IMR-90 (cell line): ENCODE measurements around the gene COL27A1. TPM values are rescaled to one million over a fixed set of nuclear protein-coding genes. Genes with fewer than 3 reads are reported as not detected.
A peak's percentile ranks its signal among the peaks of the same experiment; 100 is the strongest.

Experiments
- ATAC-seq: fragments of 200-7000 bp; cut with Tn5 transposase; 2 replicates; pipeline ENCODE4 v1.9.1; 2020; ENCODE audit warnings: low read depth, mild to moderate bottlenecking, moderate library complexity
- BruUV-seq: library from RNA; stranded (reverse); fragments of 400-500 nt; replicated peaks from 2 replicates; lab custom pipeline; 2021; lab: Mats Ljungman, UMichigan
- CTCF ChIA-PET: fragments of 300-600 bp; formaldehyde crosslinking; extraction: SDS; loops from one replicate; lab custom pipeline; 2021; ENCODE audit warnings: antibody characterized with exemption; lab: Yijun Ruan, JAX
- POLR2A ChIA-PET: fragments of 300-600 bp; sonication (Branson Sonifier 250); formaldehyde crosslinking; loops from one replicate; lab custom pipeline; 2022; ENCODE audit warnings: antibody characterized with exemption; ENCODE audit not compliant: unreplicated experiment; lab: Charles Lee
- DNase-seq: peaks from one replicate; pipeline ENCODE4 v3.0.0; 2013
- H2AFZ ChIP-seq: replicated peaks from 2 replicates; pipeline ENCODE3; 2013; ENCODE audit warnings: low read length, mild to moderate bottlenecking; ENCODE audit not compliant: poor library complexity
- H2AK5ac ChIP-seq: 2 replicates; pipeline ENCODE4 v1.6.1; 2013; ENCODE audit warnings: low read depth, low read length, inconsistent platforms
- H2AK9ac ChIP-seq: replicated peaks from 2 replicates; pipeline ENCODE3; 2013; ENCODE audit warnings: mild to moderate bottlenecking, low read depth, low read length, moderate library complexity; ENCODE audit not compliant: poor library complexity
- H2BK120ac ChIP-seq: 2 replicates; pipeline ENCODE4 v1.6.1; 2013; ENCODE audit warnings: low read depth, low read length, inconsistent platforms
- H2BK15ac ChIP-seq: 3 replicates; pipeline ENCODE4 v1.6.1; 2013; ENCODE audit warnings: low read depth, low read length, inconsistent platforms
- H2BK20ac ChIP-seq: 2 replicates; pipeline ENCODE4 v1.6.1; 2013; ENCODE audit warnings: low read depth, mild to moderate bottlenecking, inconsistent platforms, low read length, moderate library complexity
- H2BK5ac ChIP-seq: 2 replicates; pipeline ENCODE4 v1.6.1; 2013; ENCODE audit warnings: mild to moderate bottlenecking, low read depth, low read length, inconsistent platforms; ENCODE audit not compliant: poor library complexity, severe bottlenecking
- H3K14ac ChIP-seq: replicated peaks from 2 replicates; pipeline ENCODE4 v1.6.1; 2013; ENCODE audit warnings: low read depth, low read length, inconsistent platforms
- H3K18ac ChIP-seq: 2 replicates; pipeline ENCODE4 v1.6.1; 2013; ENCODE audit warnings: low read depth, low read length, control low read depth
- H3K23ac ChIP-seq: 2 replicates; pipeline ENCODE4 v1.6.1; 2013; ENCODE audit warnings: low read depth, low read length, inconsistent platforms
- H3K27ac ChIP-seq: 2 replicates; pipeline ENCODE4 v1.5.1; 2013; ENCODE audit warnings: mild to moderate bottlenecking, control low read depth, low read length; ENCODE audit not compliant: insufficient read depth
- H3K27me3 ChIP-seq: 2 replicates; pipeline ENCODE4 v1.6.1; 2013; ENCODE audit warnings: low read length; ENCODE audit not compliant: control insufficient read depth, insufficient read depth
- H3K36me3 ChIP-seq: 2 replicates; pipeline ENCODE4 v1.6.1; 2013; ENCODE audit warnings: low read length, mixed read lengths; ENCODE audit not compliant: control insufficient read depth, insufficient read depth
- H3K4ac ChIP-seq: 2 replicates; pipeline ENCODE4 v1.6.1; 2013; ENCODE audit warnings: low read depth, low read length, inconsistent platforms
- H3K4me1 ChIP-seq: 2 replicates; pipeline ENCODE4 v1.6.1; 2013; ENCODE audit warnings: low read length, mixed read lengths; ENCODE audit not compliant: control insufficient read depth, insufficient read depth
- H3K4me2 ChIP-seq: 2 replicates; pipeline ENCODE4 v1.6.1; 2013; ENCODE audit warnings: low read depth, mild to moderate bottlenecking, control low read depth, low read length, moderate library complexity
- H3K4me3 ChIP-seq: 2 replicates; pipeline ENCODE4 v1.5.1; 2013; ENCODE audit warnings: low read depth, mild to moderate bottlenecking, control low read depth, low read length, moderate library complexity; ENCODE audit not compliant: insufficient read depth
- H3K56ac ChIP-seq: 2 replicates; pipeline ENCODE4 v1.6.1; 2013; ENCODE audit warnings: low read length, inconsistent platforms; ENCODE audit not compliant: insufficient read depth; ENCODE audit errors: extremely low read depth
- H3K79me1 ChIP-seq, 2 experiments: 2 replicates each; pipeline ENCODE4 v1.6.1; 2013; ENCODE audit warnings: low read length in 2 of 2, inconsistent platforms in 1 of 2, low read depth in 1 of 2
- H3K9ac ChIP-seq: 2 replicates; pipeline ENCODE4 v1.6.1; 2013; ENCODE audit warnings: low read depth, low read length, control low read depth
- H3K9me1 ChIP-seq: 2 replicates; pipeline ENCODE4 v1.6.1; 2013; ENCODE audit warnings: low read length, inconsistent platforms; ENCODE audit not compliant: insufficient read depth
- H3K9me3 ChIP-seq: 2 replicates; pipeline ENCODE4 v1.6.1; 2013; ENCODE audit warnings: low read length; ENCODE audit not compliant: control insufficient read depth, insufficient read depth
- H4K20me1 ChIP-seq: 2 replicates; pipeline ENCODE4 v1.6.1; 2013; ENCODE audit warnings: low read length, inconsistent platforms; ENCODE audit not compliant: insufficient read depth
- H4K5ac ChIP-seq: 2 replicates; pipeline ENCODE4 v1.6.1; 2013; ENCODE audit warnings: mild to moderate bottlenecking, low read depth, low read length, control low read depth
- H4K8ac ChIP-seq, 2 experiments: 2 replicates each; pipeline ENCODE4 v1.6.1; 2013; ENCODE audit warnings: low read depth in 2 of 2, low read length in 2 of 2, control low read depth in 1 of 2, inconsistent platforms in 1 of 2
- H4K91ac ChIP-seq: 2 replicates; pipeline ENCODE4 v1.6.1; 2013; ENCODE audit warnings: low read depth, low read length, inconsistent platforms; ENCODE audit not compliant: insufficient read depth
- CEBPB ChIP-seq: IDR thresholded peaks from 2 replicates; pipeline ENCODE4 v1.6.1; 2012; ENCODE audit warnings: low read depth, low read length, improper control_type of control experiment
- MAZ ChIP-seq: IDR thresholded peaks from 2 replicates; pipeline ENCODE4 v1.6.1; 2012; ENCODE audit warnings: low read depth, mild to moderate bottlenecking, low read length, improper control_type of control experiment, moderate library complexity, borderline replicate concordance
- POLR2A ChIP-seq: IDR thresholded peaks from 2 replicates; pipeline ENCODE4 v1.6.1; 2012; ENCODE audit warnings: mild to moderate bottlenecking, low read depth, low read length
- RAD21 ChIP-seq: IDR thresholded peaks from 2 replicates; pipeline ENCODE4 v1.6.1; 2012; ENCODE audit warnings: low read length, improper control_type of control experiment
- RFX5 ChIP-seq: IDR thresholded peaks from 2 replicates; pipeline ENCODE4 v1.8.0; 2012; ENCODE audit warnings: low read depth, mild to moderate bottlenecking, low read length, moderate library complexity
- SMC3 ChIP-seq: fragments of 150-350 bp; IDR thresholded peaks from 2 replicates; pipeline ENCODE4 v1.6.1; 2016; ENCODE audit warnings: low read depth, mild to moderate bottlenecking, antibody characterized with exemption, low read length, moderate library complexity
- USF2 ChIP-seq: fragments of 150-350 bp; IDR thresholded peaks from 2 replicates; pipeline ENCODE4 v1.6.1; 2017; ENCODE audit warnings: mild to moderate bottlenecking, antibody characterized with exemption, low read length, low read depth
- WGBS, 2 experiments: methylation state at CpG; one replicate each; pipeline versions ENCODE4 v1.1.5 to v1.1.7; 2013; ENCODE audit warnings: missing lambda C conversion rate in 2 of 2; ENCODE audit not compliant: insufficient read length in 1 of 2; ENCODE audit errors: extremely low coverage in 2 of 2; 5-methylcytosine and 5-hydroxymethylcytosine counted together
- dilution Hi-C: fragments of 300-500 bp; cut with HindIII; formaldehyde crosslinking; loops from one replicate; pipeline ENCODE4 v1.14.3; 2018; ENCODE audit warnings: low sequenced_read_pairs; ENCODE audit not compliant: unreplicated experiment
- in situ Hi-C: fragments of 300-500 bp; cut with MboI; formaldehyde crosslinking; loops from 3 replicates; pipeline ENCODE4 v1.14.3; 2019; ENCODE audit warnings: low sequenced_read_pairs, inconsistent platforms, mixed read lengths
- intact Hi-C: fragments of 100-400 bp; cut with micrococcal nuclease; formaldehyde crosslinking; loops from 2 replicates; pipeline ENCODE4 v1.10.0; 2022
- polyA plus RNA-seq, 3 experiments: library from polyadenylated mRNA; depleted of rRNA; stranded (reverse); fragments of >200 nt; gene quantifications; 2 replicates each; pipeline ENCODE4 v1.2.3, GENCODE V29; 2012; ENCODE audit warnings: low replicate concordance in 1 of 3
- total RNA-seq: library from RNA; depleted of rRNA; stranded (reverse); fragments of >200 nt; gene quantifications from 2 replicates; pipeline ENCODE4 v1.2.3, GENCODE V29; 2012

Gene COL27A1
- total and polyA plus RNA-seq, 2 of the 4 experiments (the other 2 are of a cell fraction), result 3.2 to 18.3 TPM

- Histone ChIP-seq H3K27ac (no peak overlapping the region), H3K79me1 (peaks cover 7 to 72% of the 10 kb centered on the region in 2 experiments), H2AFZ (no peak overlapping the region), H3K4ac (no peak overlapping the region), H2BK20ac (no peak overlapping the region), H3K4me3 (no peak overlapping the region), H3K36me3 (peaks cover 15% of the 10 kb centered on the region), H2BK15ac (no peak overlapping the region), H4K20me1 (peaks cover 18% of the 10 kb centered on the region), H2BK120ac (no peak overlapping the region), H3K56ac (no peak overlapping the region), H4K5ac (no peak overlapping the region), H3K4me1 (peaks cover 30% of the 10 kb centered on the region), H4K8ac (no peak overlapping the region), H2AK5ac (peak overlapping the region; percentile 66; the same call in 1 of the 2 replicates), H3K4me2 (no peak overlapping the region), H3K9me3 (no peaks in the 10 kb centered on the region), H4K91ac (no peak overlapping the region), H3K23ac (no peak overlapping the region), H3K9ac (no peak overlapping the region), H3K14ac (no peak overlapping the region), H3K9me1 (peaks cover 10% of the 10 kb centered on the region), H2AK9ac (no peak overlapping the region), H3K18ac (no peak overlapping the region), H2BK5ac (no peak overlapping the region), H3K27me3 (no peaks in the 10 kb centered on the region)
- no TSS peak for BruUV-seq
- TF ChIP-seq RFX5, result no peak
- TF ChIP-seq RAD21, result no peak
- TF ChIP-seq USF2, result no peak
- TF ChIP-seq POLR2A, result no peak
- TF ChIP-seq MAZ, result no peak
- no peak for TF ChIP-seq CEBPB
- TF ChIP-seq SMC3, result no peak
- ATAC-seq, result peak; percentile 30; the same call in 1 of the 2 replicates
- dilution Hi-C loops, result no loop called here
- in situ Hi-C loops, result no loop called here
- POLR2A ChIA-PET, result no interaction called here
- CTCF ChIA-PET, result interaction anchor here (0.8 kb wide), 1 partner anchor 11 kb away, joined by 3 read pairs; no protein-coding TSS in a partner anchor
- DNase-seq, result no peak
- whole genome bisulfite sequencing, 2 experiments, result 60% methylated on average over 1 of the region's 8 CpGs; no CpG with 5 or more reads in 1 of the 2 experiments
- intact Hi-C loops, result no loop called here
These were observed 11.6 kb downstream of the COL27A1 start for GRCh38 chr9:114166614-114167572.
